Tibial nerve (tissue), 4 donors: Measurements from ENCODE around the gene KIF17. TPM values are rescaled to one million over a fixed set of nuclear protein-coding genes. Genes with fewer than 3 reads are reported as not detected.

ENCODE experiments used
- DNase-seq, 2 donors: peaks; one replicate each; pipeline ENCODE4 v3.0.0-alpha.2; 2019; ENCODE audit warnings: low spot score in 2 of 2
- H3K27ac ChIP-seq, 4 donors: fragments of 200-600 bp; sonication (generic) in 3 of 4; one replicate each; pipeline ENCODE4 v1.5.1; 2017 to 2019; ENCODE audit warnings: mild to moderate bottlenecking in 1 of 4
- H3K27me3 ChIP-seq, 2 donors: fragments of 200-600 bp; sonication (generic) in 1 of 2; one replicate each; pipeline versions ENCODE4 v1.5.1 to v1.6.0; 2017 to 2019
- H3K36me3 ChIP-seq, 3 donors: fragments of 200-600 bp; sonication (generic); one replicate each; pipeline ENCODE4 v1.5.1; 2018 to 2019
- H3K4me1 ChIP-seq, 4 donors: fragments of 200-600 bp; sonication (generic) in 3 of 4; one replicate each; pipeline ENCODE4 v1.5.1; 2017 to 2019
- H3K4me3 ChIP-seq, 4 donors: fragments of 200-600 bp; sonication (generic) in 3 of 4; one replicate each; pipeline ENCODE4 v1.5.1; 2017 to 2019; ENCODE audit warnings: mild to moderate bottlenecking in 1 of 4, moderate library complexity in 1 of 4
- H3K9me3 ChIP-seq, 4 donors: fragments of 200-600 bp; sonication (generic) in 3 of 4; one replicate each; pipeline ENCODE4 v1.5.1; 2017 to 2019
- CTCF ChIP-seq, 5 experiments: fragments of 200-600 bp in 3 of 5; fragments of 450-650 bp in 2 of 5; sonication (generic) in 3 of 5; IDR thresholded peaks; one replicate each; pipeline ENCODE4 v1.5.1; 2016 to 2019; ENCODE audit warnings: antibody characterized with exemption in 5 of 5, mild to moderate bottlenecking in 3 of 5, moderate library complexity in 2 of 5
- EP300 ChIP-seq, 2 donors: sonication (generic); formaldehyde crosslinking; IDR thresholded peaks; one replicate each; pipeline ENCODE4 v1.6.1; 2017; ENCODE audit warnings: antibody characterized with exemption in 2 of 2, mild to moderate bottlenecking in 1 of 2
- POLR2A ChIP-seq, 2 donors: fragments of 450-650 bp; IDR thresholded peaks; one replicate each; pipeline ENCODE4 v1.6.1; 2017; ENCODE audit warnings: antibody characterized with exemption in 2 of 2, mild to moderate bottlenecking in 2 of 2, moderate library complexity in 2 of 2
- WGBS, 2 donors: methylation state at CpG; one replicate each; pipeline ENCODE4 v1.1.5; 2018; 5-methylcytosine and 5-hydroxymethylcytosine counted together
- total RNA-seq, 4 donors: library from RNA; depleted of rRNA; stranded (reverse); fragments of >200 nt; gene quantifications; one replicate each; pipeline ENCODE4 v1.1.0, GENCODE V29; 2016

The KIF17 gene
- total RNA-seq, 4 donors from 2014 or later, result 0.59 to 4.2 (median 3.3) TPM

- no peaks in the 10 kb centered on the region for H3K36me3 ChIP-seq
- 91 to 94% methylated on average over 8 to 13 of the region's 17 CpGs for WGBS, 2 donors
- no peak for TF ChIP-seq POLR2A (IDR thresholded peaks at IDR 0.05)
- TF ChIP-seq EP300 (IDR thresholded peaks at IDR 0.05), result no peak
- no peak for TF ChIP-seq CTCF (IDR thresholded peaks at IDR 0.05)
- H3K9me3 ChIP-seq, result no peaks in the 10 kb centered on the region
- DNase-seq, result peak in 1 of 2 donors; percentile 9
- H3K4me1 ChIP-seq, result peaks cover 0 to 11% (median 7%) of the 10 kb centered on the region in 4 donors
- peaks cover 0 to 41% of the 10 kb centered on the region in 2 donors for H3K27me3 ChIP-seq
- no peak overlapping the region for H3K27ac ChIP-seq
- H3K4me3 ChIP-seq, result no peak overlapping the region
Observed at GRCh38 chr1:20726932-20727745, 9.3 kb upstream of the KIF17 start.

- H3K36me3 ChIP-seq, result no peaks in the 10 kb centered on the region
- no peaks in the 10 kb centered on the region for H3K9me3 ChIP-seq
- peaks cover 0 to 34% of the 10 kb centered on the region in 2 donors for H3K27me3 ChIP-seq
- H3K27ac ChIP-seq, result no peak overlapping the region
- H3K4me3 ChIP-seq, result no peak overlapping the region
- WGBS, 2 donors, result 86 to 90% methylated on average over 17 to 22 of the region's 25 CpGs
- peaks cover 0 to 4% (median 2%) of the 10 kb centered on the region in 4 donors for H3K4me1 ChIP-seq
- peak in 1 of 2 donors; percentile 4 for DNase-seq
- no peak for TF ChIP-seq EP300 (IDR thresholded peaks at IDR 0.05)
- TF ChIP-seq CTCF (IDR thresholded peaks at IDR 0.05), result no peak
- TF ChIP-seq POLR2A (IDR thresholded peaks at IDR 0.05), result no peak
Observed at GRCh38 chr1:20726118-20726911, 8.5 kb upstream of the KIF17 start.

- no peak overlapping the region for H3K27ac ChIP-seq
- H3K4me3 ChIP-seq, result no peak overlapping the region
- WGBS, 2 donors, result 77 to 83% methylated on average over 29 of the region's 29 CpGs
- DNase-seq, result peak in 1 of 2 donors; percentile 8
- H3K9me3 ChIP-seq, result no peaks in the 10 kb centered on the region
- H3K36me3 ChIP-seq, result no peaks in the 10 kb centered on the region
- no peaks in the 10 kb centered on the region for H3K4me1 ChIP-seq
- TF ChIP-seq CTCF (IDR thresholded peaks at IDR 0.05) (no peak), EP300 (IDR thresholded peaks at IDR 0.05) (no peak), POLR2A (IDR thresholded peaks at IDR 0.05) (no peak)
- peaks cover 0 to 26% of the 10 kb centered on the region in 2 donors for H3K27me3 ChIP-seq
Observed at GRCh38 chr1:20725189-20726117, 7.6 kb upstream of the KIF17 start.

- 90 to 95% methylated on average over 9 to 13 of the region's 17 CpGs for WGBS, 2 donors
- Histone ChIP-seq H3K27me3 (peaks cover 0 to 17% of the 10 kb centered on the region in 2 donors), H3K4me3 (no peak overlapping the region), H3K27ac (no peak overlapping the region), H3K36me3 (no peaks in the 10 kb centered on the region), H3K9me3 (no peaks in the 10 kb centered on the region), H3K4me1 (no peaks in the 10 kb centered on the region)
- DNase-seq, result peak in 1 of 2 donors; percentile 7
- no peak for TF ChIP-seq POLR2A (IDR thresholded peaks at IDR 0.05)
- no peak for TF ChIP-seq CTCF (IDR thresholded peaks at IDR 0.05)
- TF ChIP-seq EP300 (IDR thresholded peaks at IDR 0.05), result no peak
Observed at GRCh38 chr1:20724364-20725188, 6.8 kb upstream of the KIF17 start.
